ENCODE measurements around the gene ITGA5. TPM values are rescaled to one million over a fixed set of nuclear protein-coding genes. Genes with fewer than 3 reads are reported as not detected.

Gene ITGA5
- total and polyA plus RNA-seq, 2 experiments from 2014 or later = 402 to 496 TPM

DNA sequence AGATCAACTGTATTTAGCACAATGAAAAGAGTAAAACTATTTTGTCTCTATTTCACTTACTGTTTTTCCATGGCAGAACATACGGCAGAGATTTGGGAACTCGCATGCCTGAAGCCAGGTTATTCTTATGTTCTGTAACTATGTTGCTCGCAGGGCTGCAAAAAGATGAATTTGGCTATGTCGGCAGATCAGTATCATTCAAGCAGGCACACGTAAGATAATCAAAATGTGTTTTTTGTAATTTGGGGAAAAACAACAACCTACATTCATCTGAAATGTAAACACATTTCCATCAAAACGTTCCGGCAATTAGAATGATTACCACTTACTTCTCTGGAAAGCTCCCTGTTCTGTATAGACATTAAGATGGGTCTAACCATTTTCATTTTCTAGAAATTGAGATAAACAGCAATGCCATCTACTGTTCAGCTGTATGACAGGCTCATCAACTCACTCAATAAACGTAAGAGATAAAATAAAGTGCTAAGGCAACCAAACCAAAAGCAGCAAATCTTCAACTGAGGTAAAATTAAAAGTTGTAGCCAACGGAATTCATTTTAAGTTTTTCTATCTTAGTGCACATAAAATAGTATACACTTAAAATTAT lies 41.4 kb upstream of the ITGA5 start:
- H2AFZ ChIP-seq = no peak overlapping the region
- H3K36me3 ChIP-seq (ENCODE audit: low read depth) = no peaks in the 10 kb centered on the region
- no peak overlapping the region for H3K27ac ChIP-seq
- 69 to 71% methylated on average over 9 of the region's 9 CpGs for WGBS, 2 experiments (ENCODE audit: low coverage in 1 of 2, low lambda C conversion rate in 2 of 2, missing lambda C conversion rate in 2 of 2)
- no peaks in the 10 kb centered on the region for H3K9me3 ChIP-seq (ENCODE audit: low read depth)
- no peak for DNase-seq
- peaks cover 9% of the 10 kb centered on the region for H3K4me1 ChIP-seq (ENCODE audit: insufficient read depth)
- H3K4me2 ChIP-seq (ENCODE audit: unreplicated experiment) = no peak overlapping the region
- H3K27me3 ChIP-seq (replicated peaks; ENCODE audit: insufficient read depth) = peaks cover 14% of the 10 kb centered on the region; the same call in 1 of the 2 replicates
- H3F3A ChIP-seq (ENCODE audit: insufficient read depth) = 0 out of 2 replicates have a peak, but pooled peaks cover 7% of the 10 kb centered on the region
- H4K20me1 ChIP-seq (ENCODE audit: insufficient read depth) = no peaks in the 10 kb centered on the region
- H3K79me2 ChIP-seq (ENCODE audit: insufficient read depth) = no peaks in the 10 kb centered on the region
- H3K4me3 ChIP-seq = no peak overlapping the region
- H3K9me2 ChIP-seq (ENCODE audit: insufficient read depth) = no peaks in the 10 kb centered on the region
- TF ChIP-seq EZH2 (IDR thresholded peaks at IDR 0.05; ENCODE audit: insufficient read depth, poor library complexity, severe bottlenecking) (no peak), EZH2phosphoT487 (IDR thresholded peaks at IDR 0.05; ENCODE audit: insufficient read depth, low read depth) (no peak)
- H3K9ac ChIP-seq = no peak overlapping the region
- in situ Hi-C loops (cut with MboI) = no loop called here

DNA sequence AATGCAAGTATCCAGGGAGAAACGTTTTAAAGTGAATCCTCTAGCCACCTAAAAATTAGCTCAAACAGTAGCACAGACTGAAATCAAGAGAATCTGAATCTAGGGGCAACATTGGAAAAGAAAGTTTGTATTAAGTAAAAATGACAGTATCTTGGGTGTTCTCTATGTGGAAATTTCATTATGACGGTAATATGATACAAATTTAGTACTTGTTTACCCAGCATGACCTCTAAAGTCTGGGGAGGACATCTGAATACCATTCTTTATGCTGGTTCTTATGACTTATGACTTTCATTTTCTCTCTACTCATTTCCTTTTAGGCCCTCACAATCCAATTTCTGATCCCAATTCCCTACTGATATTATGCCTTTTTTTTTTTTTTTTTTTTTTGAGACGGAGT lies 40.3 kb upstream of the ITGA5 start:
- H2AFZ ChIP-seq = no peak overlapping the region
- H3K9me3 ChIP-seq (ENCODE audit: low read depth) = no peaks in the 10 kb centered on the region
- H3K79me2 ChIP-seq (ENCODE audit: insufficient read depth) = no peaks in the 10 kb centered on the region
- no peak overlapping the region for H3K9ac ChIP-seq
- H3F3A ChIP-seq (ENCODE audit: insufficient read depth) = 0 out of 2 replicates have a peak, but pooled peaks cover 7% of the 10 kb centered on the region
- TF ChIP-seq EZH2phosphoT487 (IDR thresholded peaks at IDR 0.05; ENCODE audit: insufficient read depth, low read depth) = no peak
- no peak for TF ChIP-seq EZH2 (IDR thresholded peaks at IDR 0.05; ENCODE audit: insufficient read depth, poor library complexity, severe bottlenecking)
- WGBS, 2 experiments (ENCODE audit: low coverage in 1 of 2, low lambda C conversion rate in 2 of 2, missing lambda C conversion rate in 2 of 2) = 33 to 62% methylated on average over 2 to 3 of the region's 3 CpGs
- H4K20me1 ChIP-seq (ENCODE audit: insufficient read depth) = no peaks in the 10 kb centered on the region
- no peak overlapping the region for H3K27ac ChIP-seq
- in situ Hi-C loops (cut with MboI) = no loop called here
- H3K4me2 ChIP-seq (ENCODE audit: unreplicated experiment) = no peak overlapping the region
- H3K36me3 ChIP-seq (ENCODE audit: low read depth) = no peaks in the 10 kb centered on the region
- DNase-seq = no peak
- H3K4me1 ChIP-seq (ENCODE audit: insufficient read depth) = peaks cover 9% of the 10 kb centered on the region
- H3K4me3 ChIP-seq = no peak overlapping the region
- H3K9me2 ChIP-seq (ENCODE audit: insufficient read depth) = no peaks in the 10 kb centered on the region
- peaks cover 11% of the 10 kb centered on the region; the same call in 1 of the 2 replicates for H3K27me3 ChIP-seq (replicated peaks; ENCODE audit: insufficient read depth)

DNA sequence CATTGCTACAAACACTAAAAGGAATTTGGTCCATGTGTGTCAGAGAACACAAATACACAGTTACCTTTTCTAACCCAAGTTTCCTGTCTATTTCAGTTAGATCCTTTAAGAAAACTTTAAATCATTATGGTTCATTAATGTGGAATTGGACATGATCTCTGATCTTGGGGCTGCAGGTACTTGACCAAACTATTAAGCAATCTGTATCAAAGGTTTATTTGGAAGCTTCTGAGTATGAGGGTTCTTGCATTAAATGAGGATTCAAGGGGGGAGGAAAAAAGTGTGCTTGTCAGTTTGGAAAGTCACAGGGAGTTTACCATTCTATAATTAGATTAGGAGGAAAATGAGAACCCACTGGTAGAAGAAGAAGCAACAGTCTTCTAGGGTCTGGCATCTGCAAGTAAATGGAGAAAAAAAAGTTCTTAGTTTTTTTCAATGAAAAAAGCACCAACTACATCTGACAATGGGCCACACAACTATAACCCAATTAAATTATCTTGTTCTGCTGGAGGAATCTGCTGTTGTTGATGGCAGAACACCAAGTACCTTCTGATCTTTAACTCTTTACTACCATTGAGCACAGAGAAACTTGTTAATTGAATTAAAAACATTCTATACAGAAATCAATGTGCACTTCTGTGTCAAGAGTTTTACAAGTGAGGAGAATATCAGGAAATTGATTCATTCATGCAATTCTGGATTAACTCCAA lies 36.8 kb upstream of the ITGA5 start:
- no peaks in the 10 kb centered on the region for H3K4me1 ChIP-seq (ENCODE audit: insufficient read depth)
- H3K9me3 ChIP-seq (ENCODE audit: low read depth) = no peaks in the 10 kb centered on the region
- no peak overlapping the region for H3K4me3 ChIP-seq
- H4K20me1 ChIP-seq (ENCODE audit: insufficient read depth) = no peaks in the 10 kb centered on the region
- in situ Hi-C loops (cut with MboI) = no loop called here
- no peaks in the 10 kb centered on the region for H3K79me2 ChIP-seq (ENCODE audit: insufficient read depth)
- H3K9me2 ChIP-seq (ENCODE audit: insufficient read depth) = no peaks in the 10 kb centered on the region
- TF ChIP-seq EZH2 (IDR thresholded peaks at IDR 0.05; ENCODE audit: insufficient read depth, poor library complexity, severe bottlenecking) (no peak), EZH2phosphoT487 (IDR thresholded peaks at IDR 0.05; ENCODE audit: insufficient read depth, low read depth) (no peak)
- H3K36me3 ChIP-seq (ENCODE audit: low read depth) = no peaks in the 10 kb centered on the region
- no peak overlapping the region for H3K9ac ChIP-seq
- H3K4me2 ChIP-seq (ENCODE audit: unreplicated experiment) = no peak overlapping the region
- no peak for DNase-seq
- no peak overlapping the region for H2AFZ ChIP-seq
- H3F3A ChIP-seq (ENCODE audit: insufficient read depth) = no peaks in the 10 kb centered on the region
- H3K27me3 ChIP-seq (replicated peaks; ENCODE audit: insufficient read depth) = no peaks in the 10 kb centered on the region
- no peak overlapping the region for H3K27ac ChIP-seq

DNA sequence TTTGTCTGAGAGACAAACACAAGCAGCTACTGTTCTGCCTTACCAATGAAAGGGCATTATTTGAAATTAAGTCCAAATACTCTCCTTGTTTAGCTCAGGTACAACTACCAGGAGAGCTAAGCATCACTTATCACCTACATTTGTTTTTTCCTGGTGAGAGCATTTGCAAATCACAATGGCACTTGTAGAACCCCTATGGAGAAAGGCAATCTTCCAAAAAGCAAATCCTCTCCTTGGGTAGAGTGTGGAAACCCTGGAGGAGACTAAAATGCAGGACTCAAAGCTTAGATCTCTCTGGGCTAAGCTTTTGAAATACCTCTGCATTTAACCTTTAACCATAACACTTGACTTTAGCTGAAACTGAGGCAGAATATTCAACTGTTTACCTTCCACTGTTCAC lies 33.6 kb upstream of the ITGA5 start:
- H3K27me3 ChIP-seq (replicated peaks; ENCODE audit: insufficient read depth) = no peaks in the 10 kb centered on the region
- H3K9me3 ChIP-seq (ENCODE audit: low read depth) = no peaks in the 10 kb centered on the region
- H3K27ac ChIP-seq = no peak overlapping the region
- in situ Hi-C loops (cut with MboI) = no loop called here
- no peaks in the 10 kb centered on the region for H3K9me2 ChIP-seq (ENCODE audit: insufficient read depth)
- TF ChIP-seq EZH2 (IDR thresholded peaks at IDR 0.05; ENCODE audit: insufficient read depth, poor library complexity, severe bottlenecking) = no peak
- TF ChIP-seq EZH2phosphoT487 (IDR thresholded peaks at IDR 0.05; ENCODE audit: insufficient read depth, low read depth) = no peak
- no peaks in the 10 kb centered on the region for H4K20me1 ChIP-seq (ENCODE audit: insufficient read depth)
- no peaks in the 10 kb centered on the region for H3K4me1 ChIP-seq (ENCODE audit: insufficient read depth)
- H3K79me2 ChIP-seq (ENCODE audit: insufficient read depth) = no peaks in the 10 kb centered on the region
- no peak overlapping the region for H3K4me3 ChIP-seq
- H3K36me3 ChIP-seq (ENCODE audit: low read depth) = no peaks in the 10 kb centered on the region
- DNase-seq = no peak
- no peaks in the 10 kb centered on the region for H3F3A ChIP-seq (ENCODE audit: insufficient read depth)
- no peak overlapping the region for H2AFZ ChIP-seq
- H3K4me2 ChIP-seq (ENCODE audit: unreplicated experiment) = no peak overlapping the region
- no peak overlapping the region for H3K9ac ChIP-seq
